ENCODE data around the gene TRAPPC2L.

DNA sequence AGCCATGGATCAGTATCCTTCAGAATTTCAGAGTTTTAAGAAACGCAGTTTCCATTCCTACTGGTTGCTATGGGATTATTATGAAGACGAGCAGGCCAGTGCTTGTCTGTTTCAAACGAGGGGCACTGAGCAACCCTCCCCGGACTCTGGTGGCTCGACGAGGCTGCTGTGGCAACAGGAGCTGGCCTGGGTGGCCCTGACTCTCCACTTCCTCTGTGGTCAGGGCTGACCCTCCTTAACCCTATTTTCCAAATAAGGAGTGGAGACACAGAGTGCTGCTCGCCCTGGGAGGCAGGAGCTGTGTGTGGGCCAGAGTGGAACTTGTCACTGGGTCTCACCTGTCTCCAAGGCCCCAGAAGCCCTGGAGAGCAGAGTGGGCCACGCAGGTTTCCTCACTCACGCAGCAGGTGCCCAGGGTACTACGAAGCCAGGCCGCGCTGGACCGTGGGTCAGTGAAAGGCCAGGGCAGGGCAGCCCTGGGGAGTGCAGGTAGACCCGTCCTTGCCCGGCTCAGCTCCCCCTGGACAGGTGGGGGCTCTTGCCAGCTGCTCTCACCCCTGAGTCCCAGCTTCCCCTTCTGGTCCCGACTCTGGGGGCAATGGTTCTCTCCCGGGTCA is 3.5 kb upstream of the TRAPPC2L start:
- TF ChIP-seq, protein P1, sequence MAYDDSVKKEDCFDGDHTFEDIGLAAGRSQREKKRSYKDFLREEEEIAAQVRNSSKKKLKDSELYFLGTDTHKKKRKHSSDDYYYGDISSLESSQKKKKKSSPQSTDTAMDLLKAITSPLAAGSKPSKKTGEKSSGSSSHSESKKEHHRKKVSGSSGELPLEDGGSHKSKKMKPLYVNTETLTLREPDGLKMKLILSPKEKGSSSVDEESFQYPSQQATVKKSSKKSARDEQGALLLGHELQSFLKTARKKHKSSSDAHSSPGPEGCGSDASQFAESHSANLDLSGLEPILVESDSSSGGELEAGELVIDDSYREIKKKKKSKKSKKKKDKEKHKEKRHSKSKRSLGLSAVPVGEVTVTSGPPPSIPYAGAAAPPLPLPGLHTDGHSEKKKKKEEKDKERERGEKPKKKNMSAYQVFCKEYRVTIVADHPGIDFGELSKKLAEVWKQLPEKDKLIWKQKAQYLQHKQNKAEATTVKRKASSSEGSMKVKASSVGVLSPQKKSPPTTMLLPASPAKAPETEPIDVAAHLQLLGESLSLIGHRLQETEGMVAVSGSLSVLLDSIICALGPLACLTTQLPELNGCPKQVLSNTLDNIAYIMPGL (CRISPR knock-in tag; IDR thresholded peaks at IDR 0.05): no peak
- TF ChIP-seq, protein P2, sequence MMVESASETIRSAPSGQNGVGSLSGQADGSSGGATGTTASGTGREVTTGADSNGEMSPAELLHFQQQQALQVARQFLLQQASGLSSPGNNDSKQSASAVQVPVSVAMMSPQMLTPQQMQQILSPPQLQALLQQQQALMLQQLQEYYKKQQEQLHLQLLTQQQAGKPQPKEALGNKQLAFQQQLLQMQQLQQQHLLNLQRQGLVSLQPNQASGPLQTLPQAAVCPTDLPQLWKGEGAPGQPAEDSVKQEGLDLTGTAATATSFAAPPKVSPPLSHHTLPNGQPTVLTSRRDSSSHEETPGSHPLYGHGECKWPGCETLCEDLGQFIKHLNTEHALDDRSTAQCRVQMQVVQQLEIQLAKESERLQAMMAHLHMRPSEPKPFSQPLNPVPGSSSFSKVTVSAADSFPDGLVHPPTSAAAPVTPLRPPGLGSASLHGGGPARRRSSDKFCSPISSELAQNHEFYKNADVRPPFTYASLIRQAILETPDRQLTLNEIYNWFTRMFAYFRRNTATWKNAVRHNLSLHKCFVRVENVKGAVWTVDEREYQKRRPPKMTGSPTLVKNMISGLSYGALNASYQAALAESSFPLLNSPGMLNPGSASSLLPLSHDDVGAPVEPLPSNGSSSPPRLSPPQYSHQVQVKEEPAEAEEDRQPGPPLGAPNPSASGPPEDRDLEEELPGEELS (CRISPR knock-in tag; IDR thresholded peaks at IDR 0.05): no peak

All from WTC11 (cell line).